MM.1S (cell line): ENCODE results near the gene ZNF580.

Experiments used
- DNase-seq: peaks from one replicate; pipeline ENCODE4 v3.0.0-alpha.2; 2015
- H2AFZ ChIP-seq: fragments of 300-600 bp; sonication (generic); 2 replicates; pipeline ENCODE4 v1.6.0; 2016; ENCODE audit warnings: antibody characterized with exemption, low read length
- H3F3A ChIP-seq: fragments of 300-600 bp; sonication (generic); 2 replicates; pipeline ENCODE4 v1.6.1; 2016; ENCODE audit warnings: mild to moderate bottlenecking, antibody characterized with exemption, low read length, moderate library complexity, mixed read lengths; ENCODE audit not compliant: insufficient read depth
- H3K27ac ChIP-seq: fragments of 300-600 bp; sonication (generic); 2 replicates; pipeline ENCODE4 v1.5.1; 2016; ENCODE audit warnings: mild to moderate bottlenecking, low read length
- H3K27me3 ChIP-seq: fragments of 300-600 bp; sonication (generic); replicated peaks from 2 replicates; pipeline ENCODE4 v1.6.0; 2016; ENCODE audit warnings: low read length; ENCODE audit not compliant: insufficient read depth
- H3K36me3 ChIP-seq: fragments of 300-600 bp; sonication (generic); replicated peaks from 2 replicates; pipeline ENCODE4 v1.6.1; 2016; ENCODE audit warnings: mild to moderate bottlenecking, low read length, mixed read lengths; ENCODE audit not compliant: insufficient read depth
- H3K4me1 ChIP-seq: fragments of 300-600 bp; sonication (generic); 2 replicates; pipeline ENCODE4 v1.6.1; 2016; ENCODE audit warnings: low read length, mixed read lengths
- H3K4me2 ChIP-seq: fragments of 300-600 bp; sonication (generic); 2 replicates; pipeline ENCODE4 v1.6.0; 2016; ENCODE audit warnings: low read depth, low read length
- H3K4me3 ChIP-seq: fragments of 300-600 bp; sonication (generic); 2 replicates; pipeline ENCODE4 v1.5.1; 2016; ENCODE audit warnings: low read length, mixed read lengths
- H3K79me2 ChIP-seq: fragments of 300-600 bp; sonication (generic); 2 replicates; pipeline ENCODE4 v1.6.1; 2016; ENCODE audit warnings: mixed run types, low read length, mixed read lengths
- H3K9ac ChIP-seq: fragments of 300-600 bp; sonication (generic); 2 replicates; pipeline ENCODE4 v1.6.1; 2016; ENCODE audit warnings: low read length, mixed read lengths
- H3K9me2 ChIP-seq: fragments of 300-600 bp; sonication (generic); replicated peaks from 2 replicates; pipeline ENCODE4 v1.6.1; 2016; ENCODE audit warnings: mild to moderate bottlenecking, low read length, mixed read lengths; ENCODE audit not compliant: insufficient read depth
- H3K9me3 ChIP-seq: fragments of 300-600 bp; sonication (generic); replicated peaks from 2 replicates; pipeline ENCODE4 v1.6.1; 2016; ENCODE audit warnings: mild to moderate bottlenecking, low read length, mixed read lengths; ENCODE audit not compliant: insufficient read depth
- H4K20me1 ChIP-seq: fragments of 300-600 bp; sonication (generic); 2 replicates; pipeline ENCODE4 v1.6.1; 2016; ENCODE audit warnings: mild to moderate bottlenecking, low read length, moderate library complexity, mixed read lengths; ENCODE audit not compliant: insufficient read depth
- CTCF ChIP-seq: fragments of 300-600 bp; sonication (generic); IDR thresholded peaks from 2 replicates; pipeline ENCODE4 v1.5.1; 2016; ENCODE audit warnings: antibody characterized with exemption, low read length, mixed read lengths
- EZH2 ChIP-seq: fragments of 300-600 bp; sonication (generic); optimal IDR thresholded peaks from 2 replicates; pipeline ENCODE3; 2017; ENCODE audit warnings: low read depth, mild to moderate bottlenecking, antibody characterized with exemption, low read length, mixed read lengths
- EZH2phosphoT487 ChIP-seq: fragments of 300-600 bp; sonication (generic); IDR thresholded peaks from 2 replicates; pipeline ENCODE4 v1.6.1; 2018; ENCODE audit warnings: antibody characterized with exemption, low read length

The ZNF580 gene

GRCh38 chr19:55601084-55601483 is 39.7 kb upstream of the ZNF580 start:
- H3K4me3 ChIP-seq = peak overlapping the region; percentile 66
- no peak for DNase-seq
- peaks cover 35% of the 10 kb centered on the region for H3F3A ChIP-seq
- no peaks in the 10 kb centered on the region for H3K27me3 ChIP-seq
- H3K36me3 ChIP-seq = no peaks in the 10 kb centered on the region
- no peak for TF ChIP-seq EZH2
- no peak for TF ChIP-seq EZH2phosphoT487
- TF ChIP-seq CTCF = no peak
- no peak overlapping the region for H3K27ac ChIP-seq
- 0 out of 2 replicates have a peak overlapping the region, but pooled peaks have one; percentile 40 for H2AFZ ChIP-seq
- no peaks in the 10 kb centered on the region for H3K9me3 ChIP-seq
- no peaks in the 10 kb centered on the region for H4K20me1 ChIP-seq
- peak overlapping the region; percentile 68; the same call in 1 of the 2 replicates for H3K9ac ChIP-seq
- no peaks in the 10 kb centered on the region for H3K9me2 ChIP-seq
- H3K4me2 ChIP-seq = peak overlapping the region; percentile 88
- H3K4me1 ChIP-seq = peaks cover 12% of the 10 kb centered on the region; the same call in 1 of the 2 replicates
- H3K79me2 ChIP-seq = 0 out of 2 replicates have a peak, but pooled peaks cover 7% of the 10 kb centered on the region

DNA sequence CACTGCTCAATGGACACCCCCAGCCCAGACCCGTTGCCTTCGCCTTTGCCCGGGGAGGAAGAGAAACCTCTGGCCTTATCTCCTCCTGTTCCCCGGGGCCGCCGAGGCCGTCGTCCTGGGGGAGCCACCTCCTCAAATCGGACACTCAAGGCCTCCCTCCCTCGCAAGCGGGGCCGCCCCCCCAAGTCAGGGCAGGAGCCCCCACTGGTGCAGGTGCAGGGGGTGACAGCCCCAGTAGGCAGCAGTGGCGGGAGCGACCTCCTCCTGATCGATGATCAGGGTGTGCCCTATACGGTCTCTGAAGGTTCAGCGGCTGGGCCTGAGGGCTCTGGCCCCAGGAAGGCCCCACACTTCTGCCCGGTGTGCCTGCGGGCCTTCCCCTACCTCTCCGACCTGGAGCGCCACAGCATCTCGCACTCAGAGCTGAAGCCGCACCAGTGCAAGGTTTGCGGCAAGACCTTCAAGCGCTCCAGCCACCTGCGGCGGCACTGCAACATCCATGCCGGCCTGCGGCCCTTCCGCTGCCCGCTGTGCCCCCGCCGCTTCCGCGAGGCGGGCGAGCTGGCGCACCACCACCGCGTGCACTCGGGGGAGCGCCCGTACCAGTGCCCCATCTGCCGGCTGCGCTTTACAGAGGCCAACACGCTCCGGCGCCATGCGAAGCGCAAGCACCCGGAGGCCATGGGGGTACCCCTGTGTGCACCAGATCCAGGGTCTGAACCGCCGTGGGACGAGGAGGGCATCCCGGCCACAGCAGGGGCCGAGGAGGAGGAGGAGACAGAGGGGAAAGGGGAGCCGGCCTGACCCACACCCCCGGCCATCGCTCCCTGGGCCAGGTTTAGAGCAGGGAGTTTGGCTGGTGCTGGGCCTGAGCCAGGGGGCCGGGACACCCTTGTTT is 38.4 kb upstream of the ZNF580 start:
- H3K79me2 ChIP-seq = peaks cover 18% of the 10 kb centered on the region
- DNase-seq = no peak
- H3K4me2 ChIP-seq = no peak overlapping the region
- H3K27ac ChIP-seq = no peak overlapping the region
- no peaks in the 10 kb centered on the region for H3K9me2 ChIP-seq
- H3F3A ChIP-seq = peaks cover 37% of the 10 kb centered on the region
- peaks cover 18% of the 10 kb centered on the region for H3K4me1 ChIP-seq
- no peaks in the 10 kb centered on the region for H3K9me3 ChIP-seq
- H3K36me3 ChIP-seq = no peaks in the 10 kb centered on the region
- H3K9ac ChIP-seq = no peak overlapping the region
- TF ChIP-seq EZH2 = no peak
- no peak for TF ChIP-seq CTCF
- no peak for TF ChIP-seq EZH2phosphoT487
- no peaks in the 10 kb centered on the region for H4K20me1 ChIP-seq
- no peak overlapping the region for H2AFZ ChIP-seq
- no peaks in the 10 kb centered on the region for H3K27me3 ChIP-seq
- no peak overlapping the region for H3K4me3 ChIP-seq

GRCh38 chr19:55603115-55603514 is 37.7 kb upstream of the ZNF580 start:
- TF ChIP-seq EZH2phosphoT487 (no peak), CTCF (no peak), EZH2 (no peak)
- Histone ChIP-seq H3K9me2 (no peaks in the 10 kb centered on the region), H3K79me2 (peaks cover 23% of the 10 kb centered on the region), H3K4me2 (no peak overlapping the region), H3F3A (peaks cover 37% of the 10 kb centered on the region), H3K27ac (no peak overlapping the region), H3K36me3 (no peaks in the 10 kb centered on the region), H3K27me3 (no peaks in the 10 kb centered on the region), H3K9me3 (no peaks in the 10 kb centered on the region), H4K20me1 (no peaks in the 10 kb centered on the region), H3K4me1 (peaks cover 18% of the 10 kb centered on the region), H3K4me3 (no peak overlapping the region), H3K9ac (no peak overlapping the region), H2AFZ (no peak overlapping the region)
- DNase-seq = no peak
